Pancreas (tissue), 10 donors: ENCODE results near the gene BCL7A. TPM values are rescaled to one million over a fixed set of nuclear protein-coding genes. Genes with fewer than 3 reads are reported as not detected.
A peak's percentile ranks its signal among the peaks of the same experiment; 100 is the strongest.

Experiments used
- ATAC-seq, 4 donors: fragments of 200-7000 bp; cut with Tn5 transposase; one replicate each; pipeline versions ENCODE4 v1.8.0 to v1.9.1; 2020; ENCODE audit warnings: mild to moderate bottlenecking in 4 of 4, moderate library complexity in 4 of 4
- DNase-seq, 6 donors: peaks; one replicate each; pipeline ENCODE4 v3.0.0-alpha.2; 2020
- FAIRE-seq: peaks from 2 replicates; lab custom pipeline; 2012; peaks lifted over from hg19 to GRCh38; lab: Jason Lieb, UNC
- H3K27ac ChIP-seq, 4 donors: fragments of 200-600 bp; sonication (generic); 1 replicate in 3 of 4; 2 replicates in 1 of 4; pipeline versions ENCODE4 v1.5.0 to v1.8.0; 2020
- H3K27me3 ChIP-seq, 4 donors: fragments of 200-600 bp; one replicate each; pipeline ENCODE4 v1.8.0; 2021
- H3K36me3 ChIP-seq, 3 donors: fragments of 200-600 bp; sonication (generic) in 1 of 3; one replicate each; pipeline versions ENCODE4 v1.5.0 to v1.8.0; 2020 to 2021
- H3K4me1 ChIP-seq, 3 donors: fragments of 200-600 bp; one replicate each; pipeline ENCODE4 v1.8.0; 2021
- H3K4me3 ChIP-seq, 4 donors: fragments of 200-600 bp; sonication (generic) in 2 of 4; one replicate each; pipeline versions ENCODE4 v1.5.0 to v1.8.0; 2020 to 2021
- H3K9me3 ChIP-seq, 4 donors: fragments of 200-600 bp; one replicate each; pipeline ENCODE4 v1.8.0; 2021
- CTCF ChIP-seq, 4 donors: fragments of 200-600 bp; sonication (generic) in 3 of 4; IDR thresholded peaks; one replicate each; pipeline versions ENCODE4 v1.5.0 to v1.8.0; 2021; ENCODE audit warnings: antibody characterized with exemption in 4 of 4
- WGBS, 2 donors: extraction: QIAGEN DNeasy Blood & Tissue Kit; methylation state at CpG; one replicate each; pipeline ENCODE4 v1.1.7; 2013; 5-methylcytosine and 5-hydroxymethylcytosine counted together
- intact Hi-C, 3 donors: fragments of 100-400 bp; cut with DNase I; formaldehyde crosslinking; loops; one replicate each; pipeline versions ENCODE4 v1.11.1 to v1.14.2; 2022
- polyA plus RNA-seq, 2 donors: library from polyadenylated mRNA; stranded (reverse); fragments of 200-250 nt; gene quantifications; one replicate each; pipeline ENCODE4 v1.2.3, GENCODE V29; 2013
- total RNA-seq, 6 donors: library from RNA; stranded (reverse); fragmentation: NEBNext Ultra II Directional in 4 of 6; extraction: Animal tissue kit (Norgen Biotek cat#: 25700) in 4 of 6; gene quantifications; one replicate each; pipeline versions ENCODE4 v1.2.1 to v1.2.4, GENCODE V29; 2021 to 2023
- donor health status: healthy with polysubstance abuse.
- donor health status: DM: no; HTN: no; CAD: no; lungs with moderate emphysema.
- donor health status: DM: no; HTN: no; CAD: no.
- donor health status: control.
- donor health status: control.
- donor health status: Bipolar disorder and iron deficiency.
- donor health status: DM: yes; HTN: yes; CAD: no.
- donor health status: DM: no; HTN: no; CAD: no.
- donor health status: DM: no; HTN: no; CAD: no.
- donor health status: DM: yes; HTN: yes; CAD: no.

BCL7A gene
- 10 to 100 TPM in 3 of 6 donors, 1 to 10 TPM in 3; 8.3 to 13.4 (median 10.5) TPM for total RNA-seq
- polyA plus RNA-seq: 1 to 10 TPM; 6.9 to 8.3 TPM

GRCh38 chr12:122021822-122022392 is at the start of gene BCL7A:
Gene BCL7A, plus strand, starts transcription at chr12:122021884. Its CDS starts 208 bp downstream, at chr12:122022092.
- H3K27me3 ChIP-seq: no peaks in the 10 kb centered on the region
- H3K9me3 ChIP-seq: no peaks in the 10 kb centered on the region
- H3K4me1 ChIP-seq: peaks cover 10 to 14% (median 12%) of the 10 kb centered on the region in 3 donors
- WGBS, 2 donors: 0% methylated on average over 23 to 83 of the region's 83 CpGs
- H3K27ac ChIP-seq: peak within 1 kb of the TSS; percentile 87 to 96 (median 90)
- ATAC-seq: peak; percentile 49 to 78 (median 69)
- DNase-seq: peak; percentile 73 to 92 (median 80)
- peak within 1 kb of the TSS; percentile 44 to 77 (median 67) for H3K4me3 ChIP-seq
- intact Hi-C loops: no loop called here
- H3K36me3 ChIP-seq: no peaks in the 10 kb centered on the region
- TF ChIP-seq CTCF (IDR thresholded peaks at IDR 0.05): no peak
- FAIRE-seq: no peak

- Histone ChIP-seq H3K27ac (no peak overlapping the region), H3K4me1 (no peaks in the 10 kb centered on the region), H3K9me3 (no peaks in the 10 kb centered on the region), H3K4me3 (no peak overlapping the region), H3K36me3 (no peaks in the 10 kb centered on the region), H3K27me3 (no peaks in the 10 kb centered on the region)
- no peak for FAIRE-seq
- TF ChIP-seq CTCF (IDR thresholded peaks at IDR 0.05): no peak
- intact Hi-C loops: no loop called here
- 48 to 55% methylated on average over 13 of the region's 13 CpGs for WGBS, 2 donors
- DNase-seq: no peak
- no peak for ATAC-seq
These were observed 47.4 kb upstream of the BCL7A start for GRCh38 chr12:121974026-121974985.

GRCh38 chr12:121975021-121975420 is 46.7 kb upstream of the BCL7A start:
- Histone ChIP-seq H3K27ac (no peak overlapping the region), H3K9me3 (no peaks in the 10 kb centered on the region), H3K36me3 (no peaks in the 10 kb centered on the region), H3K27me3 (no peaks in the 10 kb centered on the region), H3K4me1 (no peaks in the 10 kb centered on the region), H3K4me3 (no peak overlapping the region)
- intact Hi-C loops: no loop called here
- WGBS, 2 donors: 89 to 92% methylated on average over 6 of the region's 6 CpGs
- FAIRE-seq (no peak), DNase-seq (no peak), ATAC-seq (no peak)
- TF ChIP-seq CTCF (IDR thresholded peaks at IDR 0.05): no peak

GRCh38 chr12:121976950-121977349 is 44.7 kb upstream of the BCL7A start:
- intact Hi-C loops: no loop called here
- H3K27me3 ChIP-seq: no peaks in the 10 kb centered on the region
- ATAC-seq: no peak
- H3K9me3 ChIP-seq: no peaks in the 10 kb centered on the region
- H3K4me3 ChIP-seq: no peak overlapping the region
- WGBS, 2 donors: 80 to 92% methylated on average over 5 of the region's 5 CpGs
- no peak for TF ChIP-seq CTCF (IDR thresholded peaks at IDR 0.05)
- no peak for DNase-seq
- FAIRE-seq: no peak
- no peaks in the 10 kb centered on the region for H3K4me1 ChIP-seq
- no peak overlapping the region for H3K27ac ChIP-seq
- no peaks in the 10 kb centered on the region for H3K36me3 ChIP-seq
